Lower leg skin (tissue), 4 donors: ENCODE results near the gene SH2D2A. TPM values are rescaled to one million over a fixed set of nuclear protein-coding genes. Genes with fewer than 3 reads are reported as not detected.

Source experiments
- DNase-seq, 2 donors: peaks; one replicate each; pipeline ENCODE4 v3.0.0-alpha.2; 2019; ENCODE audit warnings: low spot score in 2 of 2
- H3K4me3 ChIP-seq: fragments of 200-600 bp; sonication (generic); 2 replicates; pipeline ENCODE4 v1.5.1; 2017; ENCODE audit warnings: mild to moderate bottlenecking, low read depth; ENCODE audit not compliant: poor library complexity, severe bottlenecking
- CTCF ChIP-seq, 3 donors: fragments of 450-650 bp; IDR thresholded peaks; one replicate each; pipeline ENCODE4 v1.5.1; 2016; ENCODE audit warnings: antibody characterized with exemption in 3 of 3, mild to moderate bottlenecking in 3 of 3, moderate library complexity in 2 of 3
- POLR2A ChIP-seq, 2 donors: fragments of 450-650 bp; IDR thresholded peaks; one replicate each; pipeline ENCODE4 v1.6.1; 2016 to 2017; ENCODE audit warnings: antibody characterized with exemption in 2 of 2, mild to moderate bottlenecking in 1 of 2, moderate library complexity in 1 of 2
- WGBS, 2 donors: methylation state at CpG; one replicate each; pipeline ENCODE4 v1.1.5; 2018; 5-methylcytosine and 5-hydroxymethylcytosine counted together
- intact Hi-C: fragments of 100-400 bp; cut with DNase I; formaldehyde crosslinking; loops from one replicate; pipeline ENCODE4 v1.15.0; 2023; ENCODE audit warnings: low total_unique reads
- total RNA-seq, 4 donors: library from RNA; depleted of rRNA; stranded (reverse); fragments of >200 nt; gene quantifications; one replicate each; pipeline ENCODE4 v1.1.0, GENCODE V29; 2016

The SH2D2A gene
- total RNA-seq, 4 donors from 2014 or later: 1.5 TPM; not detected in 3

- no peak for DNase-seq
- intact Hi-C loops: no loop called here
- WGBS, 2 donors: 96% methylated on average over 10 of the region's 10 CpGs
- TF ChIP-seq POLR2A (IDR thresholded peaks at IDR 0.05) (no peak), CTCF (IDR thresholded peaks at IDR 0.05) (no peak)
- H3K4me3 ChIP-seq: no peak overlapping the region
Observed at GRCh38 chr1:156812293-156812990, 4.2 kb downstream of the SH2D2A start.

- TF ChIP-seq POLR2A (IDR thresholded peaks at IDR 0.05) (no peak), CTCF (IDR thresholded peaks at IDR 0.05) (no peak)
- intact Hi-C loops: no loop called here
- no peak for DNase-seq
- 53 to 63% methylated on average over 4 of the region's 4 CpGs for WGBS, 2 donors
- H3K4me3 ChIP-seq: no peak overlapping the region
Observed at GRCh38 chr1:156811168-156811567, 5.5 kb downstream of the SH2D2A start.

- TF ChIP-seq POLR2A (IDR thresholded peaks at IDR 0.05) (no peak), CTCF (IDR thresholded peaks at IDR 0.05) (no peak)
- DNase-seq: no peak
- no peak overlapping the region for H3K4me3 ChIP-seq
- intact Hi-C loops: no loop called here
- WGBS, 2 donors: 91 to 92% methylated on average over 7 of the region's 7 CpGs
Observed at GRCh38 chr1:156809711-156810366, 6.8 kb downstream of the SH2D2A start.

GRCh38 chr1:156809281-156809680, 7.4 kb downstream of the SH2D2A start:
- WGBS, 2 donors: 96 to 99% methylated on average over 10 of the region's 10 CpGs
- intact Hi-C loops: no loop called here
- no peak for TF ChIP-seq POLR2A (IDR thresholded peaks at IDR 0.05)
- no peak for TF ChIP-seq CTCF (IDR thresholded peaks at IDR 0.05)
- DNase-seq: no peak
- no peak overlapping the region for H3K4me3 ChIP-seq

- intact Hi-C loops: no loop called here
- no peak overlapping the region for H3K4me3 ChIP-seq
- 92 to 94% methylated on average over 16 of the region's 16 CpGs for WGBS, 2 donors
- no peak for DNase-seq
- TF ChIP-seq POLR2A (IDR thresholded peaks at IDR 0.05) (no peak), CTCF (IDR thresholded peaks at IDR 0.05) (no peak)
Observed at GRCh38 chr1:156808186-156809030, 8.2 kb downstream of the SH2D2A start.
